ENCODE results near the gene COL25A1. TPM values are rescaled to one million over a fixed set of nuclear protein-coding genes. Genes with fewer than 3 reads are reported as not detected.

Gene COL25A1
- 0.97 and 19.5 TPM in 2 replicates for total RNA-seq

DNA sequence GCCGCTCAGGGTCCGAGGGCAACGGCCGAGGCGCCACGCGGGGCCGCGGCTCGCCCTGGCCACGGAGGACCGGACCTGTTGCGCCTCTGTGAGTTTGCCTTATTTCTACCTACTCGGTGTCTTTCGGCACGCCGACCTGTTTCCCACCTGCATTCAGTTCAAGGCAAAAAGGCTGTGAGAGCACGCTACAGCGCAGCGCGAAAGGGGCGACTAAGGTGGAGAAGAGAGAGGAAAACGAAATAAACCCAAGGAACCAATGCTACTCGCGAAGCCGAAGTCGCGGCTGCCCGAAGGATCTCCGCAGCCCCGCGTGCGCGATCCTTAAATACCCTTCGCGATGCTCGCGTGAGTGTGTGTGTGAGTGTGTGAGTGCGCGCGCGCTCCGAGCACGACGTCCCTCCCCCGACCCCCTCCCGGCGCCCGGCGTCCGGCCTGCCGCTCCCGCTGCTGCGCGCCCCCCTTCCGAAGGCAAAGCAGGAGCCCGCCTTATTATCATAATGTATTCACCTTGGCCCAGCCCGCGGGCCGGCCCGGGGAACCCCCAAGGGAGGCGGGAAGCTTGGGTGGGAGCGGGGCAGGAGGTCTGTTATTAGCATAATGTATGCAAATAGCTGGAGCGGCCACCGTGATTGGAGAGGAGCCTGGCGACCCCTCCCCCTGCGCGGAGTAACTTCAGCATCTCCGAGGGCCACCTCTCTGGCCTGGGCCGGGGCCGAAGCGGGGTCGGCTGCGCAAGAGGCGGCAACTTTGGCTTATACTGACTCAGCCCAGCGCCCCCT, at the start of gene COL25A1:
TSS of gene COL25A1 (minus strand) at position 298 of the 779 bp plus-strand sequence.

DNA sequence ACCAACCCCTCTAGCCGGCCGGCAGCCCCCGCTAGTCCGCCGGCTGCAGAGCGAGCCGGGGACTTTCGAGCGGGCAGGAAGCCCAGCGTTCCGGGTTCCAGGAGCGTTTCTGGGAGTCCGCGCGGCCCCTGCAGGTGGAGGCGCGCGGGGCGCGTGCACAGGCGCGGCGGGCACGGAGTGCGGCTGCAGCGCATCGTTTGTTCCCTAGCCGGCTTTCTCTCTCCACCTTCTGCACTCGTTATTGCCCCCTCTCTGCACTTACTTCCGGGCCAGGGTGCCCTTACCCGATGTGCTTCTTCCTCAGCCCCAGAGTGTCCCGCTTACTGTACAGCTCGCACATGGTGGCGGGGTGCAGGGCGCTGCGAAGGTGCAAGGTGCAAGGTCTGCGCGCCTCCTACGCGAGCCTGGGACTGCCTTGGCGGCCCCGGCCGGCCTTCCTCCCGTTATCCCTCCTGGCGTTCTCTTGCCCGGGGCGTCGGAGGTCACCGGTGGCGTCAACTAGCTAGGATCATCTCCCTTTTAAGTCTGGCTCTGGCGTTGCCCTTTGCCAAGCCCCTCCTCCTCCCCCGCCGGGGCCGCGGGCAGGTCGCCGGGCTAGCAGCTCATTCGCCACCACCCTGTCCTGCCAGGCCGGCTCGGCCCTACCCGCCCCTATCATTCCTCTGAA, 539.8 kb downstream of the COL25A1 start, which contains the start of gene ETNPPL:
TSS of gene ETNPPL (minus strand) at position 495 of the 667 bp plus-strand sequence. CDS start at position 340, 155 bp downstream.

Other genes with a start within 250 kb of the COL25A1 start
- gene SEC24B, start 131.2 kb upstream of the COL25A1 start, total RNA-seq, result 10.2 and 10.7 TPM in 2 replicates

Measured in epithelial cell of umbilical artery (primary cell).